WTC11 (cell line): ENCODE measurements around the gene ADAM8.

ENCODE experiments used
- ESRRA ChIP-seq: sonication (generic); formaldehyde crosslinking; IDR thresholded peaks from 2 replicates; pipeline ENCODE4 v1.8.1; 2022; ENCODE audit warnings: mild to moderate bottlenecking, missing genetic modification reagents, borderline replicate concordance
- SP1 ChIP-seq: sonication (generic); formaldehyde crosslinking; conservative IDR thresholded peaks from 2 replicates; pipeline ENCODE4 v1.8.1; 2022; ENCODE audit warnings: missing genetic modification reagents
- TCF7 ChIP-seq: sonication (generic); formaldehyde crosslinking; IDR thresholded peaks from 2 replicates; pipeline ENCODE4 v1.8.0; 2022; ENCODE audit warnings: mild to moderate bottlenecking, low read depth, missing genetic modification reagents, moderate library complexity
- ZNF138 ChIP-seq: sonication (generic); formaldehyde crosslinking; conservative IDR thresholded peaks from 2 replicates; pipeline ENCODE4 v1.8.1; 2022; ENCODE audit warnings: mild to moderate bottlenecking, moderate library complexity, missing genetic modification reagents
- TF ChIP-seq, protein P1 (sequence below): fragments of 200-600 bp; IDR thresholded peaks from 2 replicates; pipeline ENCODE4 v1.8.0; 2022; ENCODE audit warnings: antibody characterized with exemption

DNA sequence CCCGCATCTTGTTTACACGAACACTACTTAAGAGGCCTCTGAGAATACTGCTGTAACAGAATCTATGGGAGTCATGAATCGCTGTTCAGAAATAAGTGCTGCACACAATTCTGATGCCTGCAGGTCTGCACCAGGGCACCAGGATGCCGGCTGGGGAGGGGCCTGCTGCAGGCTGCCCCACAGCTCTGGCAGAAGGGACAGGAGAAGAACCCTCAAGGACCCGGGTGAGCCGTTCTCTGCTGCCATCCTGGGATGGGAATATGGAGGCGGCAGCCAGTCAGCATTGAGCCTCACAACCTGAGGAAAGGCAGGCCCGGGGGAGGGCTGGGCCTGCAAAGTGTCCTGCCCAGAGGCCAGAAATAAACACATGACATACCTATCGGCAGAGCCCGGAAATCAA is 20.8 kb upstream of the ADAM8 start:
- TF ChIP-seq, protein P1, sequence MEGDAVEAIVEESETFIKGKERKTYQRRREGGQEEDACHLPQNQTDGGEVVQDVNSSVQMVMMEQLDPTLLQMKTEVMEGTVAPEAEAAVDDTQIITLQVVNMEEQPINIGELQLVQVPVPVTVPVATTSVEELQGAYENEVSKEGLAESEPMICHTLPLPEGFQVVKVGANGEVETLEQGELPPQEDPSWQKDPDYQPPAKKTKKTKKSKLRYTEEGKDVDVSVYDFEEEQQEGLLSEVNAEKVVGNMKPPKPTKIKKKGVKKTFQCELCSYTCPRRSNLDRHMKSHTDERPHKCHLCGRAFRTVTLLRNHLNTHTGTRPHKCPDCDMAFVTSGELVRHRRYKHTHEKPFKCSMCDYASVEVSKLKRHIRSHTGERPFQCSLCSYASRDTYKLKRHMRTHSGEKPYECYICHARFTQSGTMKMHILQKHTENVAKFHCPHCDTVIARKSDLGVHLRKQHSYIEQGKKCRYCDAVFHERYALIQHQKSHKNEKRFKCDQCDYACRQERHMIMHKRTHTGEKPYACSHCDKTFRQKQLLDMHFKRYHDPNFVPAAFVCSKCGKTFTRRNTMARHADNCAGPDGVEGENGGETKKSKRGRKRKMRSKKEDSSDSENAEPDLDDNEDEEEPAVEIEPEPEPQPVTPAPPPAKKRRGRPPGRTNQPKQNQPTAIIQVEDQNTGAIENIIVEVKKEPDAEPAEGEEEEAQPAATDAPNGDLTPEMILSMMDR: no peak
- TF ChIP-seq TCF7 (no peak), ESRRA (no peak), SP1 (CRISPR knock-in tag) (no peak), ZNF138 (no peak)
